A549 (cell line): Measurements from ENCODE around the gene CBX3. TPM values are rescaled to one million over a fixed set of nuclear protein-coding genes. Genes with fewer than 3 reads are reported as not detected.

Experiments
- ATAC-seq, 2 experiments: fragments of 200-7000 bp in 1 of 2; fragments of >200 bp in 1 of 2; cut with Nextera tagmentation in 1 of 2; cut with Tn5 transposase in 1 of 2; 3 replicates each; pipeline versions ENCODE4 v1.8.0 to v1.9.1; 2018 to 2020; ENCODE audit warnings: mild to moderate bottlenecking in 1 of 2, moderate library complexity in 1 of 2
- CTCF ChIA-PET: fragments of 300-600 bp; sonication (Branson Sonifier 250); formaldehyde crosslinking; extraction: SDS; loops from one replicate; lab custom pipeline; 2021; ENCODE audit warnings: antibody characterized with exemption, inconsistent platforms; lab: Yijun Ruan, JAX
- POLR2A ChIA-PET: fragments of 350-600 bp; formaldehyde crosslinking; extraction: SDS; loops from one replicate; lab custom pipeline; 2021; ENCODE audit warnings: antibody characterized with exemption, inconsistent platforms; lab: Yijun Ruan, JAX
- DNase-seq, 2 experiments: peaks; one replicate each; pipeline versions ENCODE4 v3.0.0 to v3.0.0-alpha.2; 2011 to 2016; ENCODE audit warnings: low read depth in 1 of 2, low spot score in 1 of 2
- FAIRE-seq: peaks from 2 replicates; lab custom pipeline; 2011; peaks lifted over from hg19 to GRCh38; lab: Jason Lieb, UNC
- H3K27ac ChIP-seq, 2 experiments: fragments of >200 bp; sonication (Bioruptor Twin); formaldehyde crosslinking; 3 replicates each; pipeline ENCODE4 v1.5.1; 2016 to 2017
- H3K4me1 ChIP-seq: fragments of >200 bp; sonication (Bioruptor Twin); formaldehyde crosslinking; 3 replicates; pipeline ENCODE4 v1.6.1; 2016
- H3K4me2 ChIP-seq: fragments of >200 bp; sonication (Bioruptor Twin); formaldehyde crosslinking; 3 replicates; pipeline ENCODE4 v1.6.1; 2016
- H3K4me3 ChIP-seq: fragments of >200 bp; sonication (Bioruptor Twin); formaldehyde crosslinking; 3 replicates; pipeline ENCODE4 v1.5.1; 2016
- H3K9me3 ChIP-seq: fragments of >200 bp; sonication (Bioruptor Twin); formaldehyde crosslinking; 3 replicates; pipeline ENCODE4 v1.6.1; 2016
- BHLHE40 ChIP-seq: IDR thresholded peaks from 2 replicates; pipeline ENCODE4 v1.6.1; 2012; ENCODE audit warnings: low read depth, low read length, inconsistent platforms
- CBX8 ChIP-seq: fragments of 200-600 bp; sonication (generic); IDR thresholded peaks from 2 replicates; pipeline ENCODE4 v1.6.1; 2016
- CHD2 ChIP-seq: fragments of 150-350 bp; IDR thresholded peaks from 2 replicates; pipeline ENCODE4 v1.6.1; 2014; ENCODE audit warnings: low read length; ENCODE audit not compliant: partially characterized antibody
- EHMT2 ChIP-seq: fragments of 200-600 bp; sonication (generic); IDR thresholded peaks from 2 replicates; pipeline ENCODE4 v1.6.1; 2016; ENCODE audit warnings: antibody characterized with exemption, low read depth, mild to moderate bottlenecking, moderate library complexity
- GATA3 ChIP-seq: IDR thresholded peaks from 2 replicates; pipeline ENCODE4 v1.6.1; 2012; ENCODE audit warnings: borderline replicate concordance
- HOXB5 ChIP-seq: fragments of 250-450 bp; sonication (Bioruptor Pico); IDR thresholded peaks from 2 replicates; pipeline ENCODE4 v1.5.0; 2020; ENCODE audit warnings: mild to moderate bottlenecking, moderate library complexity
- JUN ChIP-seq, 2 experiments: fragments of >200 bp; sonication (Bioruptor Twin); formaldehyde crosslinking; IDR thresholded peaks; 2 replicates in 1 of 2; 3 replicates in 1 of 2; pipeline ENCODE4 v1.6.1; 2016 to 2017
- JUNB ChIP-seq: fragments of >200 bp; sonication (Bioruptor Twin); formaldehyde crosslinking; IDR thresholded peaks from 2 replicates; pipeline ENCODE4 v1.6.1; 2016
- KDM5A ChIP-seq: fragments of 200-600 bp; sonication (generic); IDR thresholded peaks from 2 replicates; pipeline ENCODE4 v1.6.1; 2016; ENCODE audit warnings: antibody characterized with exemption, mild to moderate bottlenecking
- MYC ChIP-seq: IDR thresholded peaks from 2 replicates; pipeline ENCODE4 v1.6.1; 2012; ENCODE audit warnings: mild to moderate bottlenecking, inconsistent platforms, low read length, improper control_type of control experiment, borderline replicate concordance
- PHF8 ChIP-seq: fragments of 200-600 bp; sonication (generic); IDR thresholded peaks from 2 replicates; pipeline ENCODE4 v1.6.1; 2016; ENCODE audit warnings: low read depth, mild to moderate bottlenecking, antibody characterized with exemption, moderate library complexity, borderline replicate concordance
- RAD21 ChIP-seq, 2 experiments: fragments of >200 bp in 1 of 2; sonication (Bioruptor Twin) in 1 of 2; formaldehyde crosslinking in 1 of 2; IDR thresholded peaks in 1 of 2; conservative IDR thresholded peaks in 1 of 2; 2 replicates in 1 of 2; 3 replicates in 1 of 2; pipeline ENCODE4 v1.6.1; 2012 to 2018; ENCODE audit warnings: inconsistent platforms in 1 of 2
- RCOR1 ChIP-seq: fragments of 150-350 bp; IDR thresholded peaks from 2 replicates; pipeline ENCODE4 v1.6.1; 2014; ENCODE audit warnings: antibody characterized with exemption, low read length, low read depth
- SMC3 ChIP-seq: fragments of >200 bp; sonication (Bioruptor Twin); formaldehyde crosslinking; IDR thresholded peaks from 3 replicates; pipeline ENCODE4 v1.6.1; 2018; ENCODE audit warnings: inconsistent platforms
- TFCP2L1 ChIP-seq: fragments of 250-450 bp; sonication (Bioruptor Pico); IDR thresholded peaks from 2 replicates; pipeline ENCODE4 v1.5.0; 2021; ENCODE audit warnings: mild to moderate bottlenecking
- USF2 ChIP-seq: fragments of 450-650 bp; IDR thresholded peaks from 2 replicates; pipeline ENCODE4 v1.6.1; 2014; ENCODE audit warnings: antibody characterized with exemption
- WGBS: methylation state at CpG from one replicate; pipeline ENCODE4 v1.1.6; 2017; ENCODE audit errors: missing lambda C conversion rate; 5-methylcytosine and 5-hydroxymethylcytosine counted together
- polyA plus RNA-seq, 4 experiments: library from polyadenylated mRNA; depleted of rRNA in 3 of 4; stranded (reverse); fragments of >200 nt; fragmentation: RNase III in 1 of 4; extraction: RNeasy Plus Mini Kit Qiagen cat#74134 plus additional on column Dnase treatment in 1 of 4; gene quantifications; 2 replicates in 3 of 4; 3 replicates in 1 of 4; pipeline ENCODE4 v1.2.3, GENCODE V29; 2011 to 2017
- TF ChIP-seq, protein P1 (sequence below): fragments of 200-600 bp; sonication (generic); IDR thresholded peaks from 2 replicates; pipeline ENCODE4 v1.6.1; 2016; ENCODE audit warnings: antibody characterized with exemption, mild to moderate bottlenecking, moderate library complexity
- TF ChIP-seq, protein P2 (sequence below): IDR thresholded peaks from 2 replicates; pipeline ENCODE4 v1.6.1; 2012
- TF ChIP-seq, protein P3 (sequence below): fragments of 150-350 bp; IDR thresholded peaks from 2 replicates; pipeline ENCODE4 v1.6.1; 2014; ENCODE audit warnings: low read depth, mild to moderate bottlenecking, low read length
- TF ChIP-seq, protein P4 (sequence below): IDR thresholded peaks from 2 replicates; pipeline ENCODE4 v1.6.1; 2012; ENCODE audit warnings: low read depth, borderline replicate concordance

Gene CBX3
- polyA plus RNA-seq, 2 of the 4 experiments (the other 2 are of a cell fraction) = 275 to 288 TPM

DNA sequence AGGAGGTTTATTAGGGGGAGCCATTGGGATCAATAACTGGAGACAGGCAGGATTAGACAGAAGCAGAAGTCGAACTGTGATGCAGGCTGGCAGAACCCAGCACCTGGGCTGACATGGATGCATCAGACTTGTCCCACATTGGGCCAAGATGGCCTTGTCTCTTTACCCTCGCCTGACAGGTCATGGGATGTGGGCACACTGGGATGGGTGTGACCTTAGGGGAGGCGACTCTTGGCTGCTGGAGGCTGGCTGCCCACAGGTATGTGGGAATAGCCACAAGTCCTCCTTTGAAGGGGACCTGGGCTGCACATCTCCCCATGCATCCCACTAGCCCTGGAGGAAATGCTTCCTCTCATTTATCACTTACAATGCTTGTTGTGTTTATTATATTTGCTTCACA lies 32.3 kb upstream of the CBX3 start:
- POLR2A ChIA-PET = no interaction called here
- TF ChIP-seq HOXB5 (no peak), RAD21 (conservative IDR thresholded peaks at IDR 0.05 in 1 of 2, IDR thresholded peaks at IDR 0.05 in 1 of 2) (no peak), PHF8 (no peak), CHD2 (no peak), SMC3 (no peak)
- TF ChIP-seq, protein P1, sequence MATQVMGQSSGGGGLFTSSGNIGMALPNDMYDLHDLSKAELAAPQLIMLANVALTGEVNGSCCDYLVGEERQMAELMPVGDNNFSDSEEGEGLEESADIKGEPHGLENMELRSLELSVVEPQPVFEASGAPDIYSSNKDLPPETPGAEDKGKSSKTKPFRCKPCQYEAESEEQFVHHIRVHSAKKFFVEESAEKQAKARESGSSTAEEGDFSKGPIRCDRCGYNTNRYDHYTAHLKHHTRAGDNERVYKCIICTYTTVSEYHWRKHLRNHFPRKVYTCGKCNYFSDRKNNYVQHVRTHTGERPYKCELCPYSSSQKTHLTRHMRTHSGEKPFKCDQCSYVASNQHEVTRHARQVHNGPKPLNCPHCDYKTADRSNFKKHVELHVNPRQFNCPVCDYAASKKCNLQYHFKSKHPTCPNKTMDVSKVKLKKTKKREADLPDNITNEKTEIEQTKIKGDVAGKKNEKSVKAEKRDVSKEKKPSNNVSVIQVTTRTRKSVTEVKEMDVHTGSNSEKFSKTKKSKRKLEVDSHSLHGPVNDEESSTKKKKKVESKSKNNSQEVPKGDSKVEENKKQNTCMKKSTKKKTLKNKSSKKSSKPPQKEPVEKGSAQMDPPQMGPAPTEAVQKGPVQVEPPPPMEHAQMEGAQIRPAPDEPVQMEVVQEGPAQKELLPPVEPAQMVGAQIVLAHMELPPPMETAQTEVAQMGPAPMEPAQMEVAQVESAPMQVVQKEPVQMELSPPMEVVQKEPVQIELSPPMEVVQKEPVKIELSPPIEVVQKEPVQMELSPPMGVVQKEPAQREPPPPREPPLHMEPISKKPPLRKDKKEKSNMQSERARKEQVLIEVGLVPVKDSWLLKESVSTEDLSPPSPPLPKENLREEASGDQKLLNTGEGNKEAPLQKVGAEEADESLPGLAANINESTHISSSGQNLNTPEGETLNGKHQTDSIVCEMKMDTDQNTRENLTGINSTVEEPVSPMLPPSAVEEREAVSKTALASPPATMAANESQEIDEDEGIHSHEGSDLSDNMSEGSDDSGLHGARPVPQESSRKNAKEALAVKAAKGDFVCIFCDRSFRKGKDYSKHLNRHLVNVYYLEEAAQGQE = no peak
- ATAC-seq = no peak
- Histone ChIP-seq H3K4me2 (no peak overlapping the region), H3K9me3 (no peaks in the 10 kb centered on the region), H3K27ac (no peak overlapping the region), H3K4me3 (no peak overlapping the region), H3K4me1 (no peaks in the 10 kb centered on the region)
- no peak for FAIRE-seq
- WGBS = 64% methylated on average over 3 of the region's 3 CpGs
- DNase-seq = no peak
- CTCF ChIA-PET = interaction anchor here (0.9 kb wide), 1 partner anchor 90 kb away, joined by 3 read pairs; no protein-coding TSS in a partner anchor

- TF ChIP-seq KDM5A (no peak), RCOR1 (no peak), CBX8 (no peak), GATA3 (no peak), JUN (IDR thresholded peaks at IDR 0.05) (no peak), USF2 (no peak), MYC (no peak), TFCP2L1 (CRISPR knock-in tag) (no peak), EHMT2 (no peak), JUNB (no peak), BHLHE40 (no peak)
- TF ChIP-seq, protein P2, sequence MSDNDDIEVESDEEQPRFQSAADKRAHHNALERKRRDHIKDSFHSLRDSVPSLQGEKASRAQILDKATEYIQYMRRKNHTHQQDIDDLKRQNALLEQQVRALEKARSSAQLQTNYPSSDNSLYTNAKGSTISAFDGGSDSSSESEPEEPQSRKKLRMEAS = no peak
- TF ChIP-seq, protein P3, sequence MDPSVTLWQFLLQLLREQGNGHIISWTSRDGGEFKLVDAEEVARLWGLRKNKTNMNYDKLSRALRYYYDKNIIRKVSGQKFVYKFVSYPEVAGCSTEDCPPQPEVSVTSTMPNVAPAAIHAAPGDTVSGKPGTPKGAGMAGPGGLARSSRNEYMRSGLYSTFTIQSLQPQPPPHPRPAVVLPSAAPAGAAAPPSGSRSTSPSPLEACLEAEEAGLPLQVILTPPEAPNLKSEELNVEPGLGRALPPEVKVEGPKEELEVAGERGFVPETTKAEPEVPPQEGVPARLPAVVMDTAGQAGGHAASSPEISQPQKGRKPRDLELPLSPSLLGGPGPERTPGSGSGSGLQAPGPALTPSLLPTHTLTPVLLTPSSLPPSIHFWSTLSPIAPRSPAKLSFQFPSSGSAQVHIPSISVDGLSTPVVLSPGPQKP = no peak
- TF ChIP-seq, protein P4, sequence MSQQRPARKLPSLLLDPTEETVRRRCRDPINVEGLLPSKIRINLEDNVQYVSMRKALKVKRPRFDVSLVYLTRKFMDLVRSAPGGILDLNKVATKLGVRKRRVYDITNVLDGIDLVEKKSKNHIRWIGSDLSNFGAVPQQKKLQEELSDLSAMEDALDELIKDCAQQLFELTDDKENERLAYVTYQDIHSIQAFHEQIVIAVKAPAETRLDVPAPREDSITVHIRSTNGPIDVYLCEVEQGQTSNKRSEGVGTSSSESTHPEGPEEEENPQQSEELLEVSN = no peak
- POLR2A ChIA-PET = no interaction called here
- H3K27ac ChIP-seq = no peak overlapping the region
- FAIRE-seq (no peak), ATAC-seq (peak in 1 of 2 experiments; percentile 25; a peak in 1 of 6 replicates), DNase-seq (no peak)
- no peaks in the 10 kb centered on the region for H3K4me1 ChIP-seq
- CTCF ChIA-PET = interaction anchor here (1.0 to 1.9 kb wide), 3 partner anchors 14 to 195 kb away, joined by 3 to 6 read pairs (median 4); no protein-coding TSS in a partner anchor
- H3K4me3 ChIP-seq = no peak overlapping the region
- 84% methylated on average over 1 of the region's 1 CpG for WGBS
- H3K9me3 ChIP-seq = no peaks in the 10 kb centered on the region
- no peak overlapping the region for H3K4me2 ChIP-seq
Measured at GRCh38 chr7:26170663-26171062, 30.9 kb upstream of the CBX3 start.
